Endothelial cell of umbilical vein (primary cell): Measurements from ENCODE around the gene TIPARP. TPM values are rescaled to one million over a fixed set of nuclear protein-coding genes. Genes with fewer than 3 reads are reported as not detected.

Source experiments
- BruUV-seq: library from RNA; stranded (reverse); fragments of 400-500 nt; replicated peaks from 2 replicates; lab custom pipeline; 2021; lab: Mats Ljungman, UMichigan
- CTCF ChIA-PET: fragments of 300-600, 350-600 bp; sonication (Branson Sonifier 250); formaldehyde crosslinking; loops from one replicate; lab custom pipeline; 2021; ENCODE audit warnings: antibody characterized with exemption, inconsistent platforms; lab: Charles Lee
- POLR2A ChIA-PET: fragments of 300-600, 350-600 bp; sonication (Branson Sonifier 250); formaldehyde crosslinking; loops from one replicate; lab custom pipeline; 2021; ENCODE audit warnings: antibody characterized with exemption, inconsistent platforms; lab: Charles Lee
- DNase-seq: peaks from one replicate; pipeline ENCODE4 v3.0.0-alpha.2; 2011; ENCODE audit warnings: low read depth, low spot score
- FAIRE-seq: peaks from 2 replicates; lab custom pipeline; 2011; peaks lifted over from hg19 to GRCh38; lab: Jason Lieb, UNC
- H2AFZ ChIP-seq: 2 replicates; pipeline ENCODE4 v1.6.0; 2012; ENCODE audit warnings: low read depth, low read length, control low read depth, inconsistent platforms
- H3K27ac ChIP-seq: 2 replicates; pipeline ENCODE4 v1.5.1; 2011; ENCODE audit warnings: low read depth, mild to moderate bottlenecking, control low read depth, low read length, moderate library complexity; ENCODE audit not compliant: insufficient read depth
- H3K27me3 ChIP-seq, 2 experiments: 2 replicates each; pipeline versions ENCODE4 v1.6.0 to v1.6.1; 2011; ENCODE audit warnings: low read length in 2 of 2, mixed read lengths in 1 of 2; ENCODE audit not compliant: control insufficient read depth in 2 of 2, insufficient read depth in 2 of 2
- H3K36me3 ChIP-seq, 2 experiments: 2 replicates in 1 of 2; 3 replicates in 1 of 2; pipeline ENCODE4 v1.5.1; 2011; ENCODE audit warnings: low read length in 2 of 2, mild to moderate bottlenecking in 1 of 2, moderate library complexity in 1 of 2; ENCODE audit not compliant: control insufficient read depth in 2 of 2, insufficient read depth in 2 of 2; ENCODE audit errors: extremely low read depth in 1 of 2
- H3K4me1 ChIP-seq: 3 replicates; pipeline ENCODE4 v1.5.1; 2011; ENCODE audit warnings: mild to moderate bottlenecking, low read length; ENCODE audit not compliant: control insufficient read depth, insufficient read depth; ENCODE audit errors: extremely low read depth
- H3K4me2 ChIP-seq: 2 replicates; pipeline ENCODE4 v1.6.1; 2011; ENCODE audit warnings: low read length, control low read depth, mixed read lengths; ENCODE audit not compliant: insufficient read depth
- H3K4me3 ChIP-seq, 3 experiments: fragments of 200-600 bp in 1 of 3; sonication (generic), shearing (Covaris generic) in 1 of 3; replicated peaks in 1 of 3; 2 replicates each; pipeline ENCODE4 v1.5.1; 2011 to 2016; ENCODE audit warnings: control low read depth in 3 of 3, low read length in 3 of 3, mild to moderate bottlenecking in 2 of 3, inconsistent platforms in 1 of 3, low read depth in 1 of 3, moderate library complexity in 1 of 3; ENCODE audit not compliant: insufficient read depth in 1 of 3
- H3K79me2 ChIP-seq: 2 replicates; pipeline ENCODE4 v1.6.0; 2012; ENCODE audit warnings: low read length, inconsistent platforms; ENCODE audit not compliant: control insufficient read depth, insufficient read depth
- H3K9ac ChIP-seq: replicated peaks from 2 replicates; pipeline ENCODE3; 2011; ENCODE audit warnings: low read length, control low read depth; ENCODE audit not compliant: insufficient read depth; ENCODE audit errors: extremely low read depth
- H3K9me1 ChIP-seq: replicated peaks from 3 replicates; pipeline ENCODE4 v1.6.0; 2011; ENCODE audit warnings: mild to moderate bottlenecking, low read length; ENCODE audit not compliant: control insufficient read depth, insufficient read depth; ENCODE audit errors: extremely low read depth
- H3K9me3 ChIP-seq: replicated peaks from 2 replicates; pipeline ENCODE4 v1.5.1; 2012; ENCODE audit warnings: low read length, inconsistent platforms; ENCODE audit not compliant: control insufficient read depth, insufficient read depth
- H4K20me1 ChIP-seq: replicated peaks from 2 replicates; pipeline ENCODE3; 2011; ENCODE audit warnings: mild to moderate bottlenecking, low read length; ENCODE audit not compliant: control insufficient read depth, insufficient read depth; ENCODE audit errors: extremely low read depth
- EZH2 ChIP-seq: IDR thresholded peaks from 2 replicates; pipeline ENCODE4 v1.6.1; 2012; ENCODE audit warnings: borderline replicate concordance, low read depth, mild to moderate bottlenecking, moderate library complexity, low read length, inconsistent platforms; ENCODE audit not compliant: severe bottlenecking
- FOS ChIP-seq: IDR thresholded peaks from 2 replicates; pipeline ENCODE4 v1.6.1; 2011; ENCODE audit warnings: mild to moderate bottlenecking, low read length, moderate library complexity, borderline replicate concordance; ENCODE audit not compliant: insufficient read depth
- GATA2 ChIP-seq: IDR thresholded peaks from 2 replicates; pipeline ENCODE4 v1.7.0; 2011; ENCODE audit warnings: low read depth, mild to moderate bottlenecking, moderate library complexity, mixed read lengths, low read length; ENCODE audit not compliant: insufficient read length, insufficient read depth
- JUN ChIP-seq: IDR thresholded peaks from 2 replicates; pipeline ENCODE4 v1.6.1; 2011; ENCODE audit warnings: borderline replicate concordance, low read depth; ENCODE audit not compliant: insufficient read length, insufficient read depth
- MYC ChIP-seq: IDR thresholded peaks from one replicate; pipeline ENCODE4 v1.6.1; 2011; ENCODE audit warnings: mild to moderate bottlenecking, low read depth, low read length
- POLR2A ChIP-seq: IDR thresholded peaks from 2 replicates; pipeline ENCODE4 v1.6.1; 2012; ENCODE audit warnings: low read depth, mild to moderate bottlenecking, control low read depth, low read length
- POLR2AphosphoS5 ChIP-seq: IDR thresholded peaks from 2 replicates; pipeline ENCODE4 v1.6.1; 2012; ENCODE audit warnings: low read depth, mild to moderate bottlenecking, control low read depth, low read length, moderate library complexity; ENCODE audit not compliant: insufficient read depth
- dilution Hi-C: fragments of 300-500 bp; cut with MboI; formaldehyde crosslinking; loops from one replicate; pipeline ENCODE4 v1.15.0; 2019; ENCODE audit warnings: low sequenced_read_pairs; ENCODE audit not compliant: extremely low pct_ligation_motif_present
- intact Hi-C: fragments of 100-400 bp; cut with micrococcal nuclease; formaldehyde crosslinking; loops from one replicate; pipeline ENCODE4 v1.10.0; 2022
- polyA plus RNA-seq, 4 experiments: library from polyadenylated mRNA; depleted of rRNA in 3 of 4; stranded (reverse) in 3 of 4; unstranded in 1 of 4; fragments of >200 nt; gene quantifications; 2 replicates each; pipeline versions ENCODE4 v1.2.1 to v1.2.3, GENCODE V29; 2011 to 2012; ENCODE audit warnings: missing spikeins in 1 of 4
- total RNA-seq: library from RNA; stranded (reverse); gene quantifications from 2 replicates; pipeline ENCODE4 v1.2.3, GENCODE V29; 2021
- TF ChIP-seq, protein P1 (sequence below): IDR thresholded peaks from 2 replicates; pipeline ENCODE4 v1.6.1; 2011; ENCODE audit not compliant: insufficient read depth, insufficient read length
- TF ChIP-seq, protein P2 (sequence below), 2 donors: IDR thresholded peaks; 1 replicate in 1 of 2; 2 replicates in 1 of 2; pipeline ENCODE4 v1.5.1; 2011; ENCODE audit warnings: low read length in 2 of 2, mild to moderate bottlenecking in 2 of 2, moderate library complexity in 2 of 2, control low read depth in 1 of 2, inconsistent platforms in 1 of 2, low read depth in 1 of 2; ENCODE audit not compliant: insufficient read depth in 1 of 2; ENCODE audit errors: extremely low read depth in 1 of 2

Gene TIPARP
- total and polyA plus RNA-seq, 2 donors (not counting 3 experiments of a cell fraction or from before 2014, with no cell fraction given), result 9.1 to 21.2 TPM

DNA sequence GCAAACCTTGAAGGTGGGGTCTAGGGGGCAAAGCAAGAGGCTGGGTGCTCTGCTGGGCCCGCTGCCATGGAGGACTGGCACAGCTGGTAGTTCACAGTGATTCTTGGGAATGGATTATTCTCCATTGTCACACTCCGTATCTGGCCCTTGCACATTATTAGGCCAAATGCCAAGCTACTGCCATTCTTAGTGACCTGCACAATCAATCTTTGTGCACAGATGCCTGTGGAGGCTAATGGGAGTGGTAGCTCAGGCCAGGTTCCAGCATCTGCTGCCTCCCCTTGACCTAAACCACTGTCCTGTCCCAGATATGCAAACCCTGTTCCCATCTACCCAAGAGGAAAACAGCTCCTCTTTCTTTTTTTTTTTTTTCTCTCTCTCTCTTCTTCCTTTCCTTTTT lies 67.5 kb downstream of the TIPARP start:
- H3K9ac ChIP-seq, result no peak overlapping the region
- no peak for FAIRE-seq
- TF ChIP-seq POLR2AphosphoS5, result no peak
- no peak for TF ChIP-seq MYC
- no peak for TF ChIP-seq POLR2A
- TF ChIP-seq, protein P1, sequence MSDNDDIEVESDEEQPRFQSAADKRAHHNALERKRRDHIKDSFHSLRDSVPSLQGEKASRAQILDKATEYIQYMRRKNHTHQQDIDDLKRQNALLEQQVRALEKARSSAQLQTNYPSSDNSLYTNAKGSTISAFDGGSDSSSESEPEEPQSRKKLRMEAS, result no peak
- no peak for TF ChIP-seq FOS
- TF ChIP-seq, protein P2, sequence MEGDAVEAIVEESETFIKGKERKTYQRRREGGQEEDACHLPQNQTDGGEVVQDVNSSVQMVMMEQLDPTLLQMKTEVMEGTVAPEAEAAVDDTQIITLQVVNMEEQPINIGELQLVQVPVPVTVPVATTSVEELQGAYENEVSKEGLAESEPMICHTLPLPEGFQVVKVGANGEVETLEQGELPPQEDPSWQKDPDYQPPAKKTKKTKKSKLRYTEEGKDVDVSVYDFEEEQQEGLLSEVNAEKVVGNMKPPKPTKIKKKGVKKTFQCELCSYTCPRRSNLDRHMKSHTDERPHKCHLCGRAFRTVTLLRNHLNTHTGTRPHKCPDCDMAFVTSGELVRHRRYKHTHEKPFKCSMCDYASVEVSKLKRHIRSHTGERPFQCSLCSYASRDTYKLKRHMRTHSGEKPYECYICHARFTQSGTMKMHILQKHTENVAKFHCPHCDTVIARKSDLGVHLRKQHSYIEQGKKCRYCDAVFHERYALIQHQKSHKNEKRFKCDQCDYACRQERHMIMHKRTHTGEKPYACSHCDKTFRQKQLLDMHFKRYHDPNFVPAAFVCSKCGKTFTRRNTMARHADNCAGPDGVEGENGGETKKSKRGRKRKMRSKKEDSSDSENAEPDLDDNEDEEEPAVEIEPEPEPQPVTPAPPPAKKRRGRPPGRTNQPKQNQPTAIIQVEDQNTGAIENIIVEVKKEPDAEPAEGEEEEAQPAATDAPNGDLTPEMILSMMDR (IDR thresholded peaks at IDR 0.05; ENCODE audit: extremely low read depth in 1 of 2, insufficient read depth in 1 of 2, low read depth in 1 of 2, low read length in 2 of 2), result no peak
- no peak for TF ChIP-seq GATA2
- no peak for TF ChIP-seq EZH2
- no peak for TF ChIP-seq JUN
- H2AFZ ChIP-seq, result no peak overlapping the region
- no peaks in the 10 kb centered on the region for H4K20me1 ChIP-seq
- dilution Hi-C loops (no loop called here), intact Hi-C loops (no loop called here)
- H3K4me1 ChIP-seq, result no peaks in the 10 kb centered on the region
- H3K36me3 ChIP-seq, result no peaks in the 10 kb centered on the region
- no peaks in the 10 kb centered on the region for H3K79me2 ChIP-seq
- H3K9me1 ChIP-seq, result no peaks in the 10 kb centered on the region
- DNase-seq, result no peak
- BruUV-seq, result no TSS peak
- no peak overlapping the region for H3K27ac ChIP-seq
- no peak overlapping the region for H3K4me2 ChIP-seq
- no peaks in the 10 kb centered on the region for H3K9me3 ChIP-seq
- H3K27me3 ChIP-seq, result no peaks in the 10 kb centered on the region
- no peak overlapping the region for H3K4me3 ChIP-seq
- ChIA-PET POLR2A (no interaction called here), CTCF (interaction anchor here (1.4 kb wide), 1 partner anchor 9 kb away, joined by 4 read pairs; no protein-coding TSS in a partner anchor)
